HepG2 (cell line): ENCODE data around the gene PNKD. TPM values are rescaled to one million over a fixed set of nuclear protein-coding genes. Genes with fewer than 3 reads are reported as not detected.

Experiments used
- CEBPB ChIP-seq: IDR thresholded peaks from 2 replicates; pipeline ENCODE4 v1.6.1; 2011; ENCODE audit warnings: low read depth, low read length, improper control_type of control experiment, borderline replicate concordance
- CHCHD3 ChIP-seq: sonication (generic); formaldehyde crosslinking; IDR thresholded peaks from 2 replicates; pipeline ENCODE4 v1.8.0; 2022; ENCODE audit warnings: mild to moderate bottlenecking, missing genetic modification reagents, moderate library complexity
- EHMT2 ChIP-seq: fragments of 200-600 bp; sonication (generic); IDR thresholded peaks from 2 replicates; pipeline ENCODE4 v1.7.0; 2017; ENCODE audit warnings: antibody characterized with exemption, low read depth, low read length, borderline replicate concordance
- KDM2A ChIP-seq: sonication (generic); formaldehyde crosslinking; IDR thresholded peaks from 2 replicates; pipeline ENCODE4 v1.4.0; 2020; ENCODE audit warnings: low read depth, missing genetic modification reagents, borderline replicate concordance
- KDM5A ChIP-seq: fragments of 200-600 bp; sonication (generic); IDR thresholded peaks from 2 replicates; pipeline ENCODE4 v1.7.0; 2018; ENCODE audit warnings: antibody characterized with exemption, mild to moderate bottlenecking, low read length, borderline replicate concordance
- MED1 ChIP-seq: sonication (generic); formaldehyde crosslinking; IDR thresholded peaks from 2 replicates; pipeline ENCODE4 v1.4.0; 2020; ENCODE audit warnings: missing genetic modification reagents
- NFIC ChIP-seq: IDR thresholded peaks from 2 replicates; pipeline ENCODE4 v1.6.1; 2012; ENCODE audit warnings: mild to moderate bottlenecking, low read length, inconsistent platforms
- NFKB2 ChIP-seq: sonication (generic); formaldehyde crosslinking; IDR thresholded peaks from 2 replicates; pipeline ENCODE4 v1.4.0; 2020; ENCODE audit warnings: missing genetic modification reagents, borderline replicate concordance
- NKX3-1 ChIP-seq: sonication (generic); formaldehyde crosslinking; IDR thresholded peaks from 2 replicates; pipeline ENCODE4 v1.5.0; 2020; ENCODE audit warnings: missing genetic modification reagents
- SNRNP70 ChIP-seq: fragments of 200-400 bp; formaldehyde crosslinking; IDR thresholded peaks from 2 replicates; pipeline ENCODE4 v1.6.1; 2017; ENCODE audit warnings: mild to moderate bottlenecking, low read depth, low read length, moderate library complexity
- ZNF160 ChIP-seq: sonication (generic); formaldehyde crosslinking; IDR thresholded peaks from 2 replicates; pipeline ENCODE4 v1.8.0; 2022; ENCODE audit warnings: mild to moderate bottlenecking, inconsistent platforms, missing genetic modification reagents
- ZNF30 ChIP-seq: sonication (generic); formaldehyde crosslinking; IDR thresholded peaks from 2 replicates; pipeline ENCODE4 v1.5.0; 2020; ENCODE audit warnings: mild to moderate bottlenecking, missing genetic modification reagents
- ZNF557 ChIP-seq: sonication (generic); formaldehyde crosslinking; IDR thresholded peaks from 2 replicates; pipeline ENCODE4 v1.4.0; 2020; ENCODE audit warnings: missing genetic modification reagents
- ZNF558 ChIP-seq: sonication (generic); formaldehyde crosslinking; IDR thresholded peaks from 2 replicates; pipeline ENCODE4 v1.9.0; 2022; ENCODE audit warnings: mild to moderate bottlenecking, missing genetic modification reagents, borderline replicate concordance
- ZNF703 ChIP-seq: sonication (generic); formaldehyde crosslinking; IDR thresholded peaks from 2 replicates; pipeline ENCODE4 v1.5.1; 2020; ENCODE audit warnings: missing genetic modification reagents, mild to moderate bottlenecking, moderate library complexity, borderline replicate concordance
- ZNF724P ChIP-seq: sonication (generic); formaldehyde crosslinking; IDR thresholded peaks from 2 replicates; pipeline ENCODE4 v1.8.0; 2022; ENCODE audit warnings: missing genetic modification reagents, borderline replicate concordance
- ZZZ3 ChIP-seq: sonication (generic); formaldehyde crosslinking; IDR thresholded peaks from 2 replicates; pipeline ENCODE4 v1.4.0; 2020; ENCODE audit warnings: missing genetic modification reagents, mild to moderate bottlenecking, borderline replicate concordance
- polyA plus RNA-seq, 8 experiments: library from polyadenylated mRNA; depleted of rRNA in 3 of 8; stranded (reverse) in 7 of 8; unstranded in 1 of 8; fragments of >200 nt; fragmentation: Illumina TruSeq in 4 of 8; extraction: Trizol in 4 of 8; gene quantifications; 2 replicates each; pipeline versions ENCODE4 v1.2.1 to v1.2.3, GENCODE V29; 2011 to 2016; ENCODE audit warnings: low read depth in 4 of 8, missing spikeins in 1 of 8, mixed read lengths in 1 of 8; ENCODE audit not compliant: insufficient read depth in 1 of 8
- total RNA-seq, 5 experiments: library from RNA; depleted of rRNA; stranded (reverse); fragments of >200 nt; fragmentation: Illumina TruSeq; extraction: Trizol; gene quantifications; 2 replicates each; pipeline ENCODE4 v1.2.3, GENCODE V29; 2016; ENCODE audit warnings: low read depth in 1 of 5
- TF ChIP-seq, protein P1 (sequence below), 2 experiments: sonication (generic) in 1 of 2; formaldehyde crosslinking in 1 of 2; IDR thresholded peaks; 2 replicates each; pipeline versions ENCODE4 v1.5.1 to v1.6.1; 2011 to 2020; ENCODE audit warnings: borderline replicate concordance in 1 of 2, low read depth in 1 of 2, low read length in 1 of 2, mild to moderate bottlenecking in 1 of 2, missing genetic modification reagents in 1 of 2, moderate library complexity in 1 of 2
- TF ChIP-seq, protein P2 (sequence below): sonication (generic); formaldehyde crosslinking; IDR thresholded peaks from 2 replicates; pipeline ENCODE4 v1.4.0; 2020; ENCODE audit warnings: missing genetic modification reagents, borderline replicate concordance
- TF ChIP-seq, protein P3 (sequence below): sonication (generic); formaldehyde crosslinking; IDR thresholded peaks from 2 replicates; pipeline ENCODE4 v1.4.0; 2020; ENCODE audit warnings: missing genetic modification reagents
- TF ChIP-seq, protein P4 (sequence below): sonication (generic); formaldehyde crosslinking; IDR thresholded peaks from 2 replicates; pipeline ENCODE4 v1.4.0; 2020; ENCODE audit warnings: missing genetic modification reagents

PNKD gene
- total and polyA plus RNA-seq, 2 of the 13 experiments (the other 11 are each of a cell fraction or from before 2014, with no cell fraction given) = 55.9 to 80.4 TPM

DNA sequence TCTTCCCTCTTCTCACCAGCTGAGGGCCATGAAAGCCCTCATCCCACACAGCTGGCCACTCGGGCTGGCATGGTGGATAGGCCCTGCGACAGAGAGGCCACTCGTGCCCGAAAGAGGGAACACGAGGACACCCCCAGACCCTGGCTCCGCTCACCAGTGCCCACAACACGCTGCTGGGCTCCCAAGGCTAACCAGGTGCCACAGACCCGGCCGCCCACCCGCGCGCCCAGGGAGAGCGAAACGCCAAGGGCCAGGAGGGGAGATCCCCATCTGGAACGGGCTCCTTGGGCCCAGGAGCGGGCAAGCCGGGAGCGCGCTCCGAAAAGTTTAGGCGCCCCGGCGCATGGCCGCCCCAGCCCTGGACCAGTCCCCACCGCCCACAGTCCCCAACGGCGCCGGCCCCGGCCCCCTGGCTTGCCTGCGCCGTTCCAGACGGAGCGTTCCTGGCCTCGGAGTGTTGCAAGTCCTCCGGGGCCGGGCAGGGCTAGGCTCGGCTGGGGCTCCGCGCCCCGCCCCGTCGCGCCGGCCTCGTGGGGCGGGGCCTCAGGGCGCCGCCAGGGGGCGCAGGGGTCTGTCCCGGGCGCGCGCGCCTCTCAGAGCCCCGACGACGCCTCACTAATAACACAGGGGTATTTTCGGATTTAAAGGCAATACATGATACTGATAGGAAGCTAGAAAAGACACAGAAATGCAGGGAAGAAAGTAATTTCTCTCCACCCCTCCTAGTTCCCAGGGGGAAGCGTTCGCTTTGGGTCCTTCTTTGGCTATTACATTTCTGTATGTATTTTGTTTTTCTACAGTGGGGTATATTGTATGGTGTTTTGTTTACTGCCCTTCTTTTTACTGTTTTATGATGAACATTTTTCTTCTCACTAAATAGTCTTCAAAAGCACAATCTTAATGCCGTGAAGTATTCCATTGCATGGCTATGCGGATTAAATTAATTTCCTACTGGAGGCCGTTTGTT, 22.0 kb downstream of the PNKD start, which contains the start of gene TMBIM1 (continued):
- TF ChIP-seq NFIC = no peak
- TF ChIP-seq, protein P1, sequence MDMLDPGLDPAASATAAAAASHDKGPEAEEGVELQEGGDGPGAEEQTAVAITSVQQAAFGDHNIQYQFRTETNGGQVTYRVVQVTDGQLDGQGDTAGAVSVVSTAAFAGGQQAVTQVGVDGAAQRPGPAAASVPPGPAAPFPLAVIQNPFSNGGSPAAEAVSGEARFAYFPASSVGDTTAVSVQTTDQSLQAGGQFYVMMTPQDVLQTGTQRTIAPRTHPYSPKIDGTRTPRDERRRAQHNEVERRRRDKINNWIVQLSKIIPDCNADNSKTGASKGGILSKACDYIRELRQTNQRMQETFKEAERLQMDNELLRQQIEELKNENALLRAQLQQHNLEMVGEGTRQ (IDR thresholded peaks at IDR 0.05; ENCODE audit: low read depth, low read length) = no peak
- TF ChIP-seq, protein P1 (CRISPR knock-in tag; IDR thresholded peaks at IDR 0.05; ENCODE audit: borderline replicate concordance) = 0 out of 2 replicates have a peak, but pooled peaks have one; percentile 14
- no peak for TF ChIP-seq SNRNP70
- peak; percentile 91; the same call in 1 of the 2 replicates for TF ChIP-seq CEBPB
- TF ChIP-seq, protein P2, sequence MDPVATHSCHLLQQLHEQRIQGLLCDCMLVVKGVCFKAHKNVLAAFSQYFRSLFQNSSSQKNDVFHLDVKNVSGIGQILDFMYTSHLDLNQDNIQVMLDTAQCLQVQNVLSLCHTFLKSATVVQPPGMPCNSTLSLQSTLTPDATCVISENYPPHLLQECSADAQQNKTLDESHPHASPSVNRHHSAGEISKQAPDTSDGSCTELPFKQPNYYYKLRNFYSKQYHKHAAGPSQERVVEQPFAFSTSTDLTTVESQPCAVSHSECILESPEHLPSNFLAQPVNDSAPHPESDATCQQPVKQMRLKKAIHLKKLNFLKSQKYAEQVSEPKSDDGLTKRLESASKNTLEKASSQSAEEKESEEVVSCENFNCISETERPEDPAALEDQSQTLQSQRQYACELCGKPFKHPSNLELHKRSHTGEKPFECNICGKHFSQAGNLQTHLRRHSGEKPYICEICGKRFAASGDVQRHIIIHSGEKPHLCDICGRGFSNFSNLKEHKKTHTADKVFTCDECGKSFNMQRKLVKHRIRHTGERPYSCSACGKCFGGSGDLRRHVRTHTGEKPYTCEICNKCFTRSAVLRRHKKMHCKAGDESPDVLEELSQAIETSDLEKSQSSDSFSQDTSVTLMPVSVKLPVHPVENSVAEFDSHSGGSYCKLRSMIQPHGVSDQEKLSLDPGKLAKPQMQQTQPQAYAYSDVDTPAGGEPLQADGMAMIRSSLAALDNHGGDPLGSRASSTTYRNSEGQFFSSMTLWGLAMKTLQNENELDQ (CRISPR knock-in tag) = no peak
- no peak; the same call in 1 of the 2 replicates for TF ChIP-seq ZNF558 (CRISPR knock-in tag)
- TF ChIP-seq CHCHD3 (CRISPR knock-in tag) = no peak
- TF ChIP-seq, protein P3, sequence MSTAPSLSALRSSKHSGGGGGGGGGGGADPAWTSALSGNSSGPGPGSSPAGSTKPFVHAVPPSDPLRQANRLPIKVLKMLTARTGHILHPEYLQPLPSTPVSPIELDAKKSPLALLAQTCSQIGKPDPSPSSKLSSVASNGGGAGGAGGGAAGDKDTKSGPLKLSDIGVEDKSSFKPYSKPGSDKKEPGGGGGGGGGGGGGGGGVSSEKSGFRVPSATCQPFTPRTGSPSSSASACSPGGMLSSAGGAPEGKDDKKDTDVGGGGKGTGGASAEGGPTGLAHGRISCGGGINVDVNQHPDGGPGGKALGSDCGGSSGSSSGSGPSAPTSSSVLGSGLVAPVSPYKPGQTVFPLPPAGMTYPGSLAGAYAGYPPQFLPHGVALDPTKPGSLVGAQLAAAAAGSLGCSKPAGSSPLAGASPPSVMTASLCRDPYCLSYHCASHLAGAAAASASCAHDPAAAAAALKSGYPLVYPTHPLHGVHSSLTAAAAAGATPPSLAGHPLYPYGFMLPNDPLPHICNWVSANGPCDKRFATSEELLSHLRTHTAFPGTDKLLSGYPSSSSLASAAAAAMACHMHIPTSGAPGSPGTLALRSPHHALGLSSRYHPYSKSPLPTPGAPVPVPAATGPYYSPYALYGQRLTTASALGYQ (CRISPR knock-in tag) = peak; percentile 85
- TF ChIP-seq EHMT2 = no peak
- peak; percentile 82; the same call in 1 of the 2 replicates for TF ChIP-seq ZNF160 (CRISPR knock-in tag)
- TF ChIP-seq ZNF703 (CRISPR knock-in tag) = no peak; the same call in 1 of the 2 replicates
- peak; percentile 77 for TF ChIP-seq MED1
- peak; percentile 48; the same call in 1 of the 2 replicates for TF ChIP-seq NKX3-1 (CRISPR knock-in tag)
- no peak; the same call in 1 of the 2 replicates for TF ChIP-seq KDM5A
- TF ChIP-seq KDM2A (CRISPR knock-in tag) = peak; percentile 68
- no peak for TF ChIP-seq ZNF30 (CRISPR knock-in tag)
- no peak for TF ChIP-seq ZNF557 (CRISPR knock-in tag)
- peak; percentile 45; the same call in 1 of the 2 replicates for TF ChIP-seq NFKB2 (CRISPR knock-in tag)
- TF ChIP-seq, protein P4, sequence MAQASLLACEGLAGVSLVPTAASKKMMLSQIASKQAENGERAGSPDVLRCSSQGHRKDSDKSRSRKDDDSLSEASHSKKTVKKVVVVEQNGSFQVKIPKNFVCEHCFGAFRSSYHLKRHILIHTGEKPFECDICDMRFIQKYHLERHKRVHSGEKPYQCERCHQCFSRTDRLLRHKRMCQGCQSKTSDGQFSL = no peak; the same call in 1 of the 2 replicates
- 0 out of 2 replicates have a peak, but pooled peaks have one; percentile 75 for TF ChIP-seq ZZZ3 (CRISPR knock-in tag)
- TF ChIP-seq ZNF724P (CRISPR knock-in tag) = no peak
